IMR-90 (cell line): ENCODE measurements around the gene DTX3. TPM values are rescaled to one million over a fixed set of nuclear protein-coding genes. Genes with fewer than 3 reads are reported as not detected.

Experiments
- POLR2A ChIP-seq: IDR thresholded peaks from 2 replicates; pipeline ENCODE4 v1.6.1; 2012; ENCODE audit warnings: mild to moderate bottlenecking, low read depth, low read length
- RAD21 ChIP-seq: IDR thresholded peaks from 2 replicates; pipeline ENCODE4 v1.6.1; 2012; ENCODE audit warnings: low read length, improper control_type of control experiment
- RFX5 ChIP-seq: IDR thresholded peaks from 2 replicates; pipeline ENCODE4 v1.8.0; 2012; ENCODE audit warnings: low read depth, mild to moderate bottlenecking, low read length, moderate library complexity
- USF2 ChIP-seq: fragments of 150-350 bp; IDR thresholded peaks from 2 replicates; pipeline ENCODE4 v1.6.1; 2017; ENCODE audit warnings: mild to moderate bottlenecking, antibody characterized with exemption, low read length, low read depth
- polyA plus RNA-seq, 3 experiments: library from polyadenylated mRNA; depleted of rRNA; stranded (reverse); fragments of >200 nt; gene quantifications; 2 replicates each; pipeline ENCODE4 v1.2.3, GENCODE V29; 2012; ENCODE audit warnings: low replicate concordance in 1 of 3
- total RNA-seq: library from RNA; depleted of rRNA; stranded (reverse); fragments of >200 nt; gene quantifications from 2 replicates; pipeline ENCODE4 v1.2.3, GENCODE V29; 2012

Gene DTX3
- total and polyA plus RNA-seq, 2 of the 4 experiments (the other 2 are of a cell fraction) = 2.9 to 14.6 TPM

DNA sequence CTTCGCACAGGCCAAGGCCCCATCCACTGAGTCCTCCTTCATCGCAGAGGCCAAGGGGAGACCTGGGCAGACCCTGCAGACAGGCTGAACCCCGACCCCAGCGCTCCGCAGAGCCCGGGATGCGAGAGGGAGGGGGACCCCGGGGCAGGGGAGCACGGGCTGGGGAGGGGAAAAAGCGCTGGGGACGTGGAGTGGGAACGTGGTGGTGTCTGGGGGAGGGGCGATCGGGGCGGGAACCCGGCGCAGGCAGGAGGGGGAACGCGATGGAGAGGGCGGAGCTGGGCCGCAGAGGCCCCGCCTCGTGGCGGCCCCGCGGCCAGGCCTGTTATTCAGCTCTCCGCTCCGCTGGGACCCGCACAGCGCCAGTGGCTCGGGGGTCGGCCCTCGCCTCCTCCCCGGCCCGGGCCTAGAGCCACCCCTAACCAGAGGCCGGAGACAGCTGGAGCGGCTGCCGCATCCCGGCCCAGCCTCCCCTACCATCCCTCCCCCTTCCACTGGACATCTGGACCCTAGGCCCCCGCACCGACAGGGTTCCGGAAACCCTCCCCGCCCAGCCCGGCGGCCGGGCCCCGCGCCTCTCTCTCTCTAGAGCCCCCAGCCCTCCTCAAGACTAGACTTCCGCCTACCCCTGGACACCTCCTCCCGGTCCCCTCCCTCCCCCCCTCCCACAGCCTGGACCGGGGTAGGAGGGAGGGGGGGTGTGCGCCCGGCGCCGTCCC lies 6.6 kb downstream of the DTX3 start, which contains the start of gene ARHGEF25 (continued):
- TF ChIP-seq RAD21 (no peak), POLR2A (peak; percentile 67; the same call in 1 of the 2 replicates), RFX5 (no peak), USF2 (no peak)
